Epidermal melanocyte (primary cell): ENCODE data around the gene TPPP.
A peak's percentile ranks its signal among the peaks of the same experiment; 100 is the strongest.

Experiments used
- DNase-seq: peaks from one replicate; pipeline ENCODE4 v3.0.0; 2011; ENCODE audit warnings: low spot score; ENCODE audit not compliant: insufficient read length

Gene TPPP

GRCh38 chr5:677131-678101, 15.7 kb downstream of the TPPP start:
- no peak for DNase-seq

GRCh38 chr5:676699-677076, 16.5 kb downstream of the TPPP start:
- DNase-seq = no peak

- no peak for DNase-seq
These were observed 17.1 kb downstream of the TPPP start for GRCh38 chr5:675871-676698.

DNA sequence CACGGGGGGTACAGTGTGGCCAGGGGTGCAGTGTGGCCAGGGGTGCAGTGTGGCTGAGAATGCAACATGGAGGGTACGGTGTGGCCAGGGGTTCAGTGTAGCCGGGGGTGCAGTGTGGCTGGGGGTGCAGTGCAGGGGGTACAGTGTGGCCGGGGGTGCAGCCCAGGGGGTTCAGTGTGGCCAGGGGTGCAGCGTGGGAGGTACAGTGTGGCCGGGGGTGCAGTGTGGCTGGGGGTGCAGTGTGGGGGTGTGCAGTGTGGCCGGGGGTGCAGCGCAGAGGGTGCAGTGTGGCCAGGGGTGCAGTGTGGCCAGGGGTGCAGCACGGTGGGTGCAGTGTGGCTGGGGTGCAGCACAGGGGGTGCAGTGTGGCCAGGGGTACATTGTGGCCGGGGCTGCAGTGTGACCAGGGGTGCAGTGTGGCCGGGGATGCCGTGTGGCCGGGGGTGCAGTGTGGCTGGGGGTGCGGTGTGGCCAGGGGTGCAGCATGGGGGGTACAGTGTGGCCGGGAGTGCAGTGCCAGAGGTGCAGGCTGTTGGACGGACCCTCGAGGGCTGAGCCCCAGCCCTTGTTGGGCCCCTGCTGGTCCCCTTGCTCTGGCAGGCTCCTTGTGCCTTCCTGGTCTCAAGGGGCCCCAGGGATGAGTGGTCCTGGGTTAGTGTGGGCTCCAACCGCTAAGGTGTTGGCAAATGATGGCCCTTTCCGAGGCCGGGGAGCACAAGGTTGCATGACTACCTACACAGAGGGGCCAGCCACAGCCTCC, 17.9 kb downstream of the TPPP start:
- no peak for DNase-seq

DNA sequence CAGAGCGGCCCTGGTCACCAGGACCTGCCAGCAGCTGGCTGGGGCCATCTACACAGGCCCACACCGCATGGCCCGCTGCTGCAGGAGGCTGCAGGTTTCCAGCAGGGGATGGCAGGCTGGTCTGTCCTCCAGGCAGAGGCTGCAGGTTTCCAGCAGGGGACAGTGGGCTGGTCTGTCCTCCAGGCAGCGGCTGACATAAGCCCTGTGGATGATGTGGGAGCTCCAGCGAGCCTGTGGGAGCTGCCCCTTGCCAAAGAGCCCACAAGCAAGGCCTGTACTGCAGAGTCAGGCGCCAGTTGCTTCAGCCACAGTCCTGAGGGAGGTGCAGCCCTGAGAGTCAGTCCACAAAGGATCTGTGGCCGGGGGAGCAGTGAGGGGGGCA, 18.5 kb downstream of the TPPP start:
- DNase-seq = no peak

DNA sequence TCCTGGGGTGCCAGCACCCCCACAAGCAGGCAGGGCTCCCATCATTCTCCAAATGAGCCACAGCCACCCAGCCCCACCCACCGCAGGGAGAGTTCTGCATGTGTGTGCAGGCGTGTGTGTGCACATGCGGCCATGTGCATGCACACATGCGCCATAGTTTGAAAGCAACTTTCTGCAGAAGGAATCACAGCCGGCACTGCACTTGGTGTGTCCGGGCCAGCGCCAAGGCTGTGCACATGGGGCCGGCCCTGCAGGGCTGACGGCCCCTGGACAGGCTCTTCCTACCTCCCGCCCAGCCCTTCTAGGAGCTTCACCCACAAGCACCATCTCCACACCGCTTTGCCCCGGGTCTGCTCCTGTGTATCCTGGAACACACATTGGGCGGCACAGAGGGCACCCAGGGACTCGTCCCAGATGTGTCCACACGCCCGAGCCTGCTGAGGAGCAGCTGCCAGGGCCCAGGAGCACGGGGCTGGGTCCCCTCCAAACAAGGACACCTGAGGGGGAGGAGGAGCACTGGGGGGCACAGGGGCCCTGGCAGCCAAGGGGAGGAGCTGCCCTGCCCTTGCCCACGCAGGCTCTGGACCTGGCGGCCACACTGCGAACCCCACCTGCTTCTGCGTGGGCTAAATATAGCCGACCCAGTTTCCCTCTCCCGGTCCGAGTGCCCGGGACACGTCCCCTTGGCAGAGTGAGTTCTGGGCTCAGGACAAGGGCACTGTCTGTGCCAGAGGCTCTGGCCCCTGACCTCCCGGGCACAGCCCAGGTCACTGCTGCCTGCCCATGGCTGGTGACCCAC, 19.1 kb downstream of the TPPP start:
- DNase-seq = no peak

DNA sequence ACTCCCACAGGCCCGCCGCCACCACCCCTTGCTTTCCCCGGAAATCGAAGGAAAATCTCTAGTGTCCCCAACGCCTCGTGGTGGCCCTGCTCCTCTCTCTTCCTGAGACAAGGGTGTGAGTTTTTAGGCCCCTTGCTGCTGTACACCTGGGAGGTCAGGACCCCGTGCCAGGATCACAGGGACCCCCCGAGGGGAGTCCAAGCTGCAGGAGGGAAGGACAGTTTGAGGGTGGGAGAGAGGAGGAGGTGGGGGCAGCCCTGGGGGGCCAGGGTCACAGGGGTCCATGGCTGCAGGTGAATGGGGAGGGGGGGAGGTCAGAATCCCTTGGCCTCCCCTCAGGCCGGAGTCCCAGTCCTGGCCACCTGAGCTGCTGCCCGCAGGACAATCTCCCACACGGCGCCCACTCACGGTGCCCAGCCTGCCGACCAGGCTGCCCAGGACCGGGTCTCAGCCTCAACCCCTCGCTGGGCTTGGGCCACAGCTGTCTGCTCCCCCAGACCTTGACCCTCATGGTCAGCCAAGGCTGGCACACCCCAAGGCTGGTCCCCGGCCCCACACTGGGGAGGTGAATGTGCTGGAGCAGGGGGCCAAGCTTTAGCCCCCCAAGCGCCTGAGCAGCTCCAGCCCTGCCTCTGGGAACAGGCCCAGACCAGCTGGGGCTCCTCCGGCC, 19.9 kb downstream of the TPPP start:
- DNase-seq = no peak

GRCh38 chr5:672329-673160, 20.6 kb downstream of the TPPP start:
- DNase-seq = peak; percentile 52

DNA sequence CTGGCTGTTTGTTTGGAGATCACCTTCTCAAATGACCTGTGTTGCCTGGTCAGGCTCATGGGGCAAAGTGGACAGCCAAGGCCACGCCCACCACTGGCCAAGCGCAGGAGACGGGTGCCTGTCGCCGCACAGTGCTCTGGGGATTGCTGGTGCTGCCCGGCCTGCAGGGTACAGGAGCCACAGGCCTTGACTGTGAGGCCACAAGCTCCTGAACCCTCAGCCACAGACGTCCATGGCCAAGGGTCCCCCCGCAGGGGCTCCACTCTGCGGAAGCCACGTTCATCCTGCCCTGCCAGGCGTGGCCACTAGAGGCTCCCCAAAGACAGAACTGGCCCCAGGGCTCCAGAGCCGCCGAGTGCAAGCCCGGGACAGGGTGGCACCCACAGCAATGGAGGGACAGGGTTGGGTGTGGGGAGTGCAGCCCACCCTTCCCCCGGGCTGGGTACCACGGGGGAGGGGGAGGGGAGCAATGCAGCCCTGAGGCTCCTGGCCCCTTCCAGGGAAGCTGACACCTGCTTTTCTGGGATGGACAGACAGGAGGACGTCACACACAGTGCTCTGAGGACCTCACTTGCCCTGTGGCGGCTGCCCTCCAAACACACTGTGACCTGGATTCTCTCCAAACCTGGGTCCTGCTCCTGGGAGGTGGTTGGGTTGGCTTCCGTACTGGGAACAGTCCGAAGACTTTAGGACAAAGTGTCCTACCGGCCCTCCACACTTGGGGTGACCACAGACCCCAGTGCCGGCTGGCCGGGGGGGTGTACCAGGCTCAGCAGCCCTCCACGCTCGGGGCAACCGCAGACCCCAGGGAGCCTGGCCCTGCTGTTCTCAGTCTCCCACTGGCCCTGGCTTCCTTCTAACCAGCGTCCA, 21.5 kb downstream of the TPPP start:
- peak; percentile 73 for DNase-seq

DNA sequence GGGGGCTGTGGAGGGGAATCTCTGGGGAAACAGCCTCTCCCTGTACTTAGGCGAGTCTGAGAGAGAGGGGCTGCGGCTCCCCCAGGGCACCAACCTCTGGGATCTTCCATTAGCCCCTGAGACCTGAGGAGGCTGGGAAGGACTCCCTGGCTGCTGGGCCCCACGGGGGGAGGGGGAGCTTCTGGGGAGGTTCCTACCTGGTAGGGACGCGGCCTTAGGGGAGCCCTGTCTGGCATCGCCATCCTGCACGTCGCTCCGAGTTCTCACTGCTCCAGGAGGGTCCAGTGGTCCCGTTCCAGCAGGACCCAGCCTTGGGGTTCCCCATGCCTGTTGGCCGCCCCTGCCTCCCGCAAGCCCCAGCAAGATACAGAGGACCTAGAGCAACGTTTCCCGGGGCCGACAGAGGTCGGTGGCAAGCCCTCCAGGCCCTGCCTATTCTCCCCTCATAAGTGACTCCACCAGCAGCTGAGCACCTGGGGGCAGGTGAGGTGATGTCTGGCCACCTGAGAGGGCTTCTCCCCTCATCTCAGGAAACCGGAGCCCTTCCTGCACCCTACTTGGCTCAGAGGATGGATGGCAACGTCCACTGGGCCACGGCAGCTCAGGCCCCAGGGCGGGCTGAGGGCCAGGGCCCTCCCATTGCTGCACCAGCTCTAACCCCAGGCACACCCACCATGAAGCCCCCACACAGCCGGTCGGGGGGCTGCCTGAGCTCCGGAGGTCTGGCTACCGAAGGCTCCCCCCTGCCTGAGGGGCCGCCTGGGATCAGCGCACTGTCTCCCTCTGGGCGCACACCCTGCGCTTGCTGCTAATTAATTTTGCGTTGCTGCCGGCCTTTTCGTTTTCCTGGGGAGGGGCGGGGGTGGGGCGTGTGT, 22.5 kb downstream of the TPPP start:
- no peak for DNase-seq

- no peak for DNase-seq
These were observed 23.2 kb downstream of the TPPP start for GRCh38 chr5:669842-670395.

DNA sequence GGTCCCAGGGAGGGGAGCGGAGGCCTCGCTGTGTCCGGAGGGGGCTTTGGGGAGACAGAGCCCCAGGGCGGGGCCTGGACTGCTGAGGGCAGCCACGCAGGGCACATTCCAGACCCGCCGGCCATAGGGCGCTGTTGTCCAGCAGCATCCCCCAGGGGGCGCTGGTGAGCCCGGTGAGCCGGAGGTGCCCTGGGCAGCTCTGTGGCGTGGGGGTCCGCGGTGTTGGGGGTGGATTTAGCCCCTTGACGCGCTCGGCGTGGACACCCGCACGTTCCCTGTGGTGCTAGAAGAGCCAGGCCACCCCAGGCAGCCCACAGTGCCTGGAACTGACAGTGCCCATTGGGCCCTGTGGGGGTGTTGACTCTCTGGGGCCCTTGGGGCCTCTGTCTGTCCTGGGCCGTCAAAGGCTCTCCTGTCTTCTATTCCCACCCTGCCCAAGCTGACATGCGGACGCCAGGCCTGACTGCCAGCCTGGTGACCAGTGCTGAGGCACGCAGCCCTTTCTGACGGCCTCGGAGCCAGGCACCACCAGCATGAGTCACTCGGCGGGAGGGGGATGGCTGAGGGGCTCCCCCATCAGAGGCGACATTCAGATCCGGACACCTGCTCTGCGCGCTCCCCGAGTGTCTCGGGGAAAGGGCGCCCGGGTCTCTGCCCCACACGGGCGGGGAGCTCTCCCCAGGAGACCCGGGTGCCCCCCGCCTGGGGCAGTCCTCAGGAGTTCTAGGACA, 23.9 kb downstream of the TPPP start:
- DNase-seq = no peak

- no peak for DNase-seq
These were observed 24.7 kb downstream of the TPPP start for GRCh38 chr5:668283-668995.

DNA sequence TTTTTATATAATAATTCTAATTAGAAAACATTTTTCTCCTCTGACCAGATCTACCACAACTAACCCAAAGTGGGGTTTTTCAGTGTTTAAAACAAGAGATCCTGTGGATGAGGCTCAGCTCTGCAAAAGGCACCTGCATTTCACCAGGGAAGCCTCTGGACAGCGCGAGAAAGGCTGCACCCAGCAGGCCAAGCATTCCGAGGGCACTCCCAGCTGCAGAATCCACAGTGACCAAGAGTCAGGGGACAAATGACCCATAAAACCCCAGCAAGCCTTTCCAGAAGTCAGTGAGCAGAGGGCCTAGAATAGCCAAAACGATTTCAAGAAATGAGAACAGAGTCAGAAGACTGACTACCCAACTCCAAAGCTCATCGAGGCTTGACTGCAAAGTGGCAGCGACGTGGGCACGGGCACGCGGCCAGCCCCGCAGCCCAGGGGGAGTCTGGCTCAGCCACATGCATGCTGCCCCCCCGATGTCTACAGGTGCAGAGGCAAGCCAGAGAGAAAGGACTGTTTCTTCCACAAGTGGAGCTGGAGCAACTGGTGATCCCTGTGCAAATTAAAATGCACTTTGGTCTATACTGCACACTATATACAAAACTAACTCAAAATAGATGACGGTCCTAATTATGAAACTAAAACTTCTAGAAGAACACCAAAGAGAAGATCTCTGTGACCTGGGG, 26.2 kb downstream of the TPPP start:
- DNase-seq = no peak
